GM18858 (cell line): Measurements from ENCODE around the gene ABCG4.
A peak's percentile ranks its signal among the peaks of the same experiment; 100 is the strongest.

Source experiments
- ATAC-seq: cut with Tn5 transposase; IDR thresholded peaks from one replicate; pipeline ENCODE4 v1.9.1; 2021; ENCODE audit not compliant: unreplicated experiment

ABCG4 gene

DNA sequence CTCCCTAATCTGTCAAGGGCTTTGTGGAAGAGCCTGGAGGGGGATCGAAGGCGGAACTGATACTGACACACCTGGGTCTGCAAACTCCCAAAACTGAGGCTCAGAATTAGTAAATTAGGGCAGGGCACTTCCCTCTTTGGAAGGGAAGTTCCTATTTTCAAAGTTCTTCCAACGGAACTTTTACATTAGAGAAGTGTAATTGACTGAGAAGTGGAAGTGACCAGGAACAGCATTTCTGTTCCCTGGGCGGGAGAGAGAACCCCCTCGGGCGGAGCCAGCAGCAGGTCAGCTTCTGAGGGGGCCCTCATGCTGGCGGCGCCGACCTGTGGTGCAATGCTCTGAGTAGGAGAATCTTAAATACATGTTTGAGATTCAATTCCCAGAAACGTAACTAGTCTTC is 56.2 kb downstream of the ABCG4 start:
- ATAC-seq: no peak

DNA sequence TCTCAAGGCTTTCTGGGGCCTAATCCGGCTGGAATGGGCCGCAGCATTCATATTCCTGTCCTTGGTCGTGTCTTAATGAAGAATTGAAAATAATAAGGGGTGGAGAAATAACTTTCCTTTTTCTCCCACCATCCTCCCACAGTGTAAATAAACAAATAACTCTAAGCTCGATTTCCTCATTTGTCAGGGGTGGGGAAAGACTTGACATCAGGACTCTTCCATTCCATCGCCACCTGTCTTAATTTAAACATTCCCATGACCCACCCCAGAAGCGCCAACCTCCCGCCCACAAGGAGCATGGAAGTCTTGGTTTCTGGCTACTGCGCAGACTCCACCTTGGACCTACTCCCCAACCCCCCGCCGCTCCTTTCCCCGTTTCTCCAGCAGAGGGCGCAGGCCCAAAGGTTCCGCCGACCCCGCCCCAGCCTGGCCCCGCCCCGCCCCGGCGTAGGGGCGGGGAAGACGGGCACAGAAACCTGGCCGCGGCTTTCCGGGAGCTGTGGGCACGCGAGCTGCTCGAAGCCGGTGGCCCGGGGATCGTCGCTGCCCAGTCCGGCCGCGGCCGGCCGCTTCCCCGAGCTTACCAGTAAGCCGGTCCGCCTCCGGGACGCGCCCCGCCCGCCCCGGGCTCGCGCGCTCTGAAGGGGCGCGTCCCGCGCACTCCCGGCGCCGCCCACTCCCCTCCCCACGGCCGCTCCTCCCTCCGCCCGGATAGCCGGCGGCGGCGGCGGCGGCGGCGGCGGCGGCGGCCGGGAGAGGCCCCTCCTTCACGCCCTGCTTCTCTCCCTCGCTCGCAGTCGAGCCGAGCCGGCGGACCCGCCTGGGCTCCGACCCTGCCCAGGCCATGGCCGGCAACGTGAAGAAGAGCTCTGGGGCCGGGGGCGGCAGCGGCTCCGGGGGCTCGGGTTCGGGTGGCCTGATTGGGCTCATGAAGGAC is 57.0 kb downstream of the ABCG4 start, which contains the start of gene CBL:
Gene CBL, plus strand, starts transcription at position 766 of the 937 bp plus-strand sequence. Its CDS starts 79 bp downstream, at position 845.
- peak; percentile 62 for ATAC-seq

DNA sequence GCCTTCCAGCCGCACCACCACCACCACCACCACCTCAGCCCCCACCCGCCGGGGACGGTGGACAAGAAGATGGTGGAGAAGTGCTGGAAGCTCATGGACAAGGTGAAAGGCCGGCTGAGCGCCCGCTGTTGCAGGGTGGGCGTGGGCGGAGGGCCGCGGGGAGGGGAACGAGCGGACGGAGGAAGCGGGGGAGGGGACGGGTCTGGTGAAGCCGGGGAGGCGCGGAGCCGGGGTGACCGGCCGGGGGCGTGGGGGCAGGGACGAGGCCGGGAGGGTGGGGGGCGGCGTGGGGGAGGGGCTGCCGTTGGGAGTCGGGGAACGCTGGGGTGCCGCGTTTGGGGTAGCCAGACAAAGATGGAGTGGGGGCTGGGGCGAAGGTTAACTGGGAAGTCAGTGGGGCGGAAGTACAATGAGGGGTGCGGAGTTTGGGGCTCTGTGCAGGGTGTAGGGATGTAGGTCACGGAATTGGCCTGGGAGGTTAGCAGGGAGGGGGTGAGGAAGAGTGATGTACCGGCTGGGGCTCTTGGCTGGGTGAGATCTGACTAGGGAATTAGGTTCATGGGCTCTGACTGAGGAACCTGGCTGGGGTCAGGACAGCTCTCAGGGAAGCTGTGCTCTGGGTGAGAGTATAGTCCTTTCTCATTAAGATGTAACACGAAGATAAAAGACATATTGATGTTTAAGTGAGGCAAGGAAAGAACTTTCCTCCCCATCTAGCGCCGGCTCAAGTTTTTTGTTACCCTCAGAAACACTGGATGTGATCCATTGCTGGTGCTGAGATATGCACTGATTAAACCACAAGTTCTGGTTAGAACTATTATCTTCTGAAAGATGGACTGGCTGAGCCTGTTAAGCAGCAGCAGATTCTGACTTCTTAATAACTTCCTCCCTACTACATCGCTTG is 57.9 kb downstream of the ABCG4 start:
- no peak for ATAC-seq

DNA sequence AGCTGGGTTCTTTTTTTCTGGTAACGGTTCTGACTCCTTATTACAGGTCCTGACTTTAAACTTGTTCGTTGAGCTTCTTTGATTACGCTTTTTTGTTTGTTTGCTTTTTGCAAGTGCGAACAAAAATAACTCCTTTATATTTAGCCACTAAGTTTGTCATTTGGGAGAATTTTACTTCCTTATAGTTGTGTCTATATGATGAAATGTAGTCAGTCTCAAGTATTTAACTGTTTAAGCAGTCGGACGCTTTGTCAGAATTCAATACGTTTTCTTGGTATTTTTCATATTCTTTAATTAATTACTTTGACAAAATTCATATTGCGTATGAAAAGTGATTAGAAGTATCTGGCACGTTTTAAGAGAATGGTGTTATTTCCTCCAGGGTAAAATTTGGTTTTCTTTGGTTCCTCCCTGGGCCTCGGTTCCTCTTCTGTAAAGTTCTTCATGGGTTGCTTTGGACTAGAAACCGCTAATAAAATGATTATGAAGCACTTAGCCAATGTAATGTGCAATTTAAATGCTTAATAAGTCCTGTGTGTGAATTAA is 58.6 kb downstream of the ABCG4 start:
- no peak for ATAC-seq

DNA sequence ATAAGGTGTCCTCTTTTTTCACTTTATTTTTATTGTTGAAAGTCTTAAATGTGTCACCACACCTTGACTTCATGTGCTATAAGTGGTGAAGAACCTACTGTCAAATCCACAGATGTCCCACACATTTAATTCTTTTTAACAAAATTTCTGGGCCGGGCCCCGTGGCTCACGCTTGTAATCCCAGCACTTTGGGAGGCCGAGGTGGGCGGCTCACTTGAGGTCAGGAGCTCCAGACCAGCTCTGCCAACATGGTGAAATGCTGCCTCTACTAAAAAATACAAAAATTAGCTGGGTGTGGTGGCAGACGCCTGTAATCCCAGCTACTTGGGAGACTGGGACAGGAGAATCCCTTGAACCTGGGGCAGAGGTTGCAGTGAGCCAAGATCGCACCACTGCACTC is 60.3 kb downstream of the ABCG4 start:
- ATAC-seq: no peak

DNA sequence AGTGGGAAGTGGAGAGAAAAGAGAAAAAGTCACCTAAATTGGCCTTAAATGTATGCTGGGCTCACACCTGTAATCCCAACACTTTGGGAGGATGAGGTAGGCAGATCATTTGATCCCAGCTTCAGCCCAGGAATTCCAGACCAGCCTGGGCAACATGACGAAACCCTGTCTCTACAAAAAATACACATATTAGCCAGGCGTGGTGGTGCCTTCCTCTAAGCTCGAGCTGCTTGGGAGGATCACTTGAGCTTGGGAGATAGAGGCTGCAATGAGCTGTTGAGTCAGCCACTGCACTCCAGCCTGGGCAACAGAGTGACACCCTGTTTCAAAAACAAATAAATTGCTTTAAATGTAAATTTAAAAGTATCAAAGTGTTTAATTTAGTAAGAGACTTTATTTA is 61.2 kb downstream of the ABCG4 start:
- ATAC-seq: no peak
